Mesendoderm (in vitro differentiated cells): Measurements from ENCODE around the gene ADGRV1.

Source experiments
- DNase-seq: peaks from one replicate; pipeline ENCODE4 v3.0.0; 2013
- H2AK5ac ChIP-seq: 2 replicates; pipeline ENCODE4 v1.6.1; 2013; ENCODE audit warnings: low read length, inconsistent platforms
- H2BK120ac ChIP-seq: 2 replicates; pipeline ENCODE4 v1.6.1; 2013; ENCODE audit warnings: low read depth, mild to moderate bottlenecking, low read length, moderate library complexity, mixed read lengths
- H2BK15ac ChIP-seq: replicated peaks from 2 replicates; pipeline ENCODE4 v1.6.1; 2013; ENCODE audit warnings: low read depth, mild to moderate bottlenecking, moderate library complexity
- H2BK5ac ChIP-seq: 2 replicates; pipeline ENCODE4 v1.6.1; 2013; ENCODE audit warnings: low read length, inconsistent platforms
- H3K18ac ChIP-seq: 2 replicates; pipeline ENCODE4 v1.6.1; 2013; ENCODE audit warnings: mild to moderate bottlenecking, low read length, mixed read lengths
- H3K23ac ChIP-seq: one replicate; pipeline ENCODE4 v1.6.1; 2013; ENCODE audit warnings: low read length
- H3K27ac ChIP-seq: 2 replicates; pipeline ENCODE4 v1.5.1; 2013; ENCODE audit warnings: low read depth, mild to moderate bottlenecking, inconsistent platforms, low read length, moderate library complexity
- H3K27me3 ChIP-seq: 2 replicates; pipeline ENCODE4 v1.6.1; 2013; ENCODE audit warnings: low read length, control low read depth, mild to moderate bottlenecking, inconsistent platforms; ENCODE audit not compliant: insufficient read depth, poor library complexity
- H3K36me3 ChIP-seq: 2 replicates; pipeline ENCODE4 v1.6.1; 2013; ENCODE audit warnings: low read length, inconsistent platforms; ENCODE audit not compliant: control insufficient read depth, insufficient read depth
- H3K4ac ChIP-seq: one replicate; pipeline ENCODE4 v1.6.1; 2013; ENCODE audit warnings: low read depth, mild to moderate bottlenecking, low read length, moderate library complexity
- H3K4me1 ChIP-seq: 2 replicates; pipeline ENCODE4 v1.6.1; 2013; ENCODE audit warnings: low read depth, low read length, inconsistent platforms; ENCODE audit not compliant: control insufficient read depth
- H3K4me2 ChIP-seq: 2 replicates; pipeline ENCODE4 v1.6.1; 2013; ENCODE audit warnings: low read length
- H3K4me3 ChIP-seq: 2 replicates; pipeline ENCODE4 v1.5.1; 2013; ENCODE audit warnings: mild to moderate bottlenecking, low read length
- H3K56ac ChIP-seq: one replicate; pipeline ENCODE4 v1.6.1; 2013; ENCODE audit warnings: low read length
- H3K79me1 ChIP-seq: 2 replicates; pipeline ENCODE4 v1.6.1; 2013; ENCODE audit warnings: low read length, inconsistent platforms
- H3K79me2 ChIP-seq: 2 replicates; pipeline ENCODE4 v1.6.1; 2013; ENCODE audit warnings: mild to moderate bottlenecking, low read length; ENCODE audit not compliant: control insufficient read depth, insufficient read depth
- H3K9ac ChIP-seq: 2 replicates; pipeline ENCODE4 v1.6.1; 2013; ENCODE audit warnings: low read length, inconsistent platforms
- H4K5ac ChIP-seq: one replicate; pipeline ENCODE4 v1.6.1; 2013; ENCODE audit warnings: low read length
- H4K8ac ChIP-seq: one replicate; pipeline ENCODE4 v1.6.1; 2013; ENCODE audit warnings: low read depth, mild to moderate bottlenecking, control low read depth, low read length, moderate library complexity
- WGBS: extraction: QIAGEN DNeasy Blood & Tissue Kit; methylation state at CpG from one replicate; pipeline ENCODE4 v1.1.7; 2013; ENCODE audit warnings: low lambda C conversion rate, missing lambda C conversion rate; ENCODE audit not compliant: insufficient coverage; ENCODE audit errors: extremely low coverage; 5-methylcytosine and 5-hydroxymethylcytosine counted together

The ADGRV1 gene

GRCh38 chr5:90534922-90535321, 23.7 kb upstream of the ADGRV1 start:
- Histone ChIP-seq H3K18ac (no peak overlapping the region), H3K4me3 (no peak overlapping the region), H3K27ac (no peak overlapping the region), H3K36me3 (no peaks in the 10 kb centered on the region), H3K79me1 (no peaks in the 10 kb centered on the region), H3K4me2 (no peak overlapping the region), H3K23ac (no peak overlapping the region), H2BK120ac (no peak overlapping the region), H2BK15ac (no peak overlapping the region), H3K56ac (no peak overlapping the region), H3K4me1 (no peaks in the 10 kb centered on the region), H4K8ac (no peak overlapping the region), H4K5ac (no peak overlapping the region), H2BK5ac (no peak overlapping the region), H3K79me2 (no peaks in the 10 kb centered on the region), H3K9ac (no peak overlapping the region), H3K4ac (no peak overlapping the region), H3K27me3 (no peaks in the 10 kb centered on the region), H2AK5ac (no peak overlapping the region)
- no peak for DNase-seq
- no CpG with 5 or more reads among the region's 3 CpGs for WGBS

- Histone ChIP-seq H3K4me2 (no peak overlapping the region), H3K79me2 (no peaks in the 10 kb centered on the region), H3K27ac (no peak overlapping the region), H3K9ac (no peak overlapping the region), H3K56ac (no peak overlapping the region), H3K4ac (no peak overlapping the region), H3K4me1 (no peaks in the 10 kb centered on the region), H3K27me3 (no peaks in the 10 kb centered on the region), H3K36me3 (no peaks in the 10 kb centered on the region), H4K8ac (no peak overlapping the region), H3K79me1 (no peaks in the 10 kb centered on the region), H2BK5ac (no peak overlapping the region), H3K18ac (no peak overlapping the region), H3K4me3 (no peak overlapping the region), H2BK120ac (no peak overlapping the region), H3K23ac (no peak overlapping the region), H2AK5ac (no peak overlapping the region), H2BK15ac (no peak overlapping the region), H4K5ac (no peak overlapping the region)
- DNase-seq = no peak
- WGBS = no CpG with 5 or more reads among the region's 4 CpGs
Measured at GRCh38 chr5:90542827-90543519, 15.6 kb upstream of the ADGRV1 start.

- no peaks in the 10 kb centered on the region for H3K79me1 ChIP-seq
- no peak overlapping the region for H3K27ac ChIP-seq
- no peaks in the 10 kb centered on the region for H3K79me2 ChIP-seq
- H3K23ac ChIP-seq = no peak overlapping the region
- H2BK15ac ChIP-seq = no peak overlapping the region
- H2BK5ac ChIP-seq = no peak overlapping the region
- no peak overlapping the region for H3K18ac ChIP-seq
- H3K4ac ChIP-seq = no peak overlapping the region
- H3K4me2 ChIP-seq = no peak overlapping the region
- no peak overlapping the region for H4K5ac ChIP-seq
- DNase-seq = no peak
- no peak overlapping the region for H2BK120ac ChIP-seq
- H3K9ac ChIP-seq = no peak overlapping the region
- no peak overlapping the region for H4K8ac ChIP-seq
- H3K4me1 ChIP-seq = no peaks in the 10 kb centered on the region
- H3K27me3 ChIP-seq = no peaks in the 10 kb centered on the region
- WGBS = no CpG with 5 or more reads among the region's 2 CpGs
- no peaks in the 10 kb centered on the region for H3K36me3 ChIP-seq
- H3K4me3 ChIP-seq = no peak overlapping the region
- H2AK5ac ChIP-seq = no peak overlapping the region
- H3K56ac ChIP-seq = no peak overlapping the region
Measured at GRCh38 chr5:90545511-90545910, 13.1 kb upstream of the ADGRV1 start.

GRCh38 chr5:90546216-90546837, 12.3 kb upstream of the ADGRV1 start:
- H3K27ac ChIP-seq = no peak overlapping the region
- no peak overlapping the region for H2BK5ac ChIP-seq

GRCh38 chr5:90547072-90547536, 11.5 kb upstream of the ADGRV1 start:
- Histone ChIP-seq H2BK120ac (no peak overlapping the region), H3K23ac (no peak overlapping the region), H3K9ac (no peak overlapping the region), H3K4me3 (no peak overlapping the region), H2BK5ac (no peak overlapping the region), H3K18ac (no peak overlapping the region), H3K4ac (no peak overlapping the region), H2AK5ac (no peak overlapping the region), H2BK15ac (no peak overlapping the region), H4K5ac (no peak overlapping the region), H3K27me3 (no peaks in the 10 kb centered on the region), H3K79me2 (no peaks in the 10 kb centered on the region), H3K56ac (no peak overlapping the region), H4K8ac (no peak overlapping the region), H3K27ac (no peak overlapping the region), H3K79me1 (no peaks in the 10 kb centered on the region), H3K4me1 (no peaks in the 10 kb centered on the region), H3K4me2 (no peak overlapping the region), H3K36me3 (no peaks in the 10 kb centered on the region)
- no CpG with 5 or more reads among the region's 1 CpG for WGBS
- no peak for DNase-seq

More at GRCh38 chr5:90546216-90546837, 12.3 kb upstream of the ADGRV1 start:
- no peak overlapping the region for H3K9ac ChIP-seq
- no peak overlapping the region for H3K4me3 ChIP-seq
- no peak overlapping the region for H3K23ac ChIP-seq
- no peak overlapping the region for H3K56ac ChIP-seq
- H2AK5ac ChIP-seq = no peak overlapping the region
- no peaks in the 10 kb centered on the region for H3K27me3 ChIP-seq
- no peak overlapping the region for H2BK120ac ChIP-seq
- H4K5ac ChIP-seq = no peak overlapping the region
- no peaks in the 10 kb centered on the region for H3K79me1 ChIP-seq
- WGBS = no CpG with 5 or more reads among the region's 4 CpGs
- H2BK15ac ChIP-seq = no peak overlapping the region
- no peaks in the 10 kb centered on the region for H3K4me1 ChIP-seq
- H3K4me2 ChIP-seq = no peak overlapping the region
- H4K8ac ChIP-seq = no peak overlapping the region
- DNase-seq = no peak
- no peak overlapping the region for H3K4ac ChIP-seq
- no peak overlapping the region for H3K18ac ChIP-seq
- no peaks in the 10 kb centered on the region for H3K36me3 ChIP-seq
- no peaks in the 10 kb centered on the region for H3K79me2 ChIP-seq
